Measurements from ENCODE around the gene EGFL8.
A peak's percentile ranks its signal among the peaks of the same experiment; 100 is the strongest.
"Not testable (repeated sequence)": the region's sequence is repeated elsewhere in the genome, so short reads cannot be mapped to it uniquely, and the experiment has no call there.

The EGFL8 gene

DNA sequence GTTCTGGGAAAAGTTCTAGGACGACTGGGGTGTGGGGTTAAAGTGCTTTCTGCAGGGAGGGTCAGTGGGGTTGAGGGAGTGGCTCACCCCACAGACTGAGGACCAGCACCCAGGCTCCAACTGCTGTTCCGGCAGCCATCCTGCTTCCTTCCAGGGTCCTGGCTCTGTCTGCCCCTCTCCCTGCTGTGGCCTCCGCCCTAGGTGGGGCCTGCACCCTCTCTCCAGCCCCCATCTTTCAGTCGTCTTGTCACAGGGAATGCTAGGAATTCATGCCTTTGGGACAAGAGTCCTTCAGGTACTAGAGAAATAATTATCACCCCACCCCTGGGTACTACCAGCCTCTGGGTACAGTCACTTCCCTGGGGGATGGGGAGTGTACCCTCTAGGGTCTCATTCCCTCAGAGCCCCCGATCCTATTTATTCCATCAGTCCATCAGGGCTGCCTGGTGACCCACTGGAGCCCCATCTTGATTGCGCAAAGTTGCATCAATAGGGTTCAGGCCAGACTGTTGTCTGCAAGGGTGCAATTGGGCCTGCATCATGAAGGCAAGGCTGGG lies 19.8 kb downstream of the EGFL8 start, which contains the start of gene AGER:
AGER (minus strand) TSS at position 170 of the 557 bp plus-strand sequence; CDS start at position 139, 31 bp downstream.
- no CpG with 5 or more reads among the region's 6 CpGs for WGBS (ENCODE audit: insufficient coverage, insufficient read length)
- DNase-seq (ENCODE audit: low read depth, low spot score) = no peak
- Histone ChIP-seq H3K27ac (ENCODE audit: low read length) (no peak within 1 kb of the TSS), H3K9me3 (ENCODE audit: control insufficient read depth, insufficient read depth, low read length) (no peaks in the 10 kb centered on the region), H3K4me1 (ENCODE audit: control insufficient read depth, insufficient read depth, low read length) (peaks cover 4% of the 10 kb centered on the region), H3K27me3 (ENCODE audit: control insufficient read depth, insufficient read depth, low read length) (no peaks in the 10 kb centered on the region), H3K4me3 (ENCODE audit: low read length) (no peak within 1 kb of the TSS), H3K36me3 (ENCODE audit: control insufficient read depth, insufficient read depth, low read length) (peaks cover 22% of the 10 kb centered on the region)

DNA sequence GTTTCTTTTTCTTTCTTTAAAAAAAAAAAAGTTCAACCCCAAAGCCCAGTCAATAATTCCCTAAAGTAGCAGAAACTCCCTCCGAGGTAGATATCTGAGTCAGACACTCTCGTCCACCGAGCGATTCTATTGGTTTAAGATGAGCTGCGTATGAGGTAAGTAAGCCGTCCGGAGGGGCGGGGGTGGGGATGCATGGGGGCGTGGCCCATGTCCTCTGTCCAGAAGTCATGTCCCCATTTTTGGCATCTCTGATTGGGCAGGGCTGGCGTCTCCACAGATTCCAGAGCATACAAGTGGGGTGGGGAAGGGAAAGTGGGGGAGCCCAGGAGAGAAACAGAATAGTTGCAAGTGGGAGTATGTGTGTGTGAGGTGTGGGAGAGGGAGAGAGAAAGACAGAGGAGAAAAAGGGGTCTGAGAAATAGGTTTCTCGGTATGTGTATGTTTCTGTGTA lies 21.3 kb downstream of the EGFL8 start:
- not testable (repeated sequence) for H3K4me1 ChIP-seq (ENCODE audit: control insufficient read depth, insufficient read depth, low read length); DNase-seq (ENCODE audit: low read depth, low spot score); H3K27me3 ChIP-seq (ENCODE audit: control insufficient read depth, insufficient read depth, low read length); H3K4me3 ChIP-seq (ENCODE audit: low read length); H3K9me3 ChIP-seq (ENCODE audit: control insufficient read depth, insufficient read depth, low read length); H3K27ac ChIP-seq (ENCODE audit: low read length)
- peaks cover 22% of the 10 kb centered on the region for H3K36me3 ChIP-seq (ENCODE audit: control insufficient read depth, insufficient read depth, low read length)
- WGBS (ENCODE audit: insufficient coverage, insufficient read length) = no CpG with 5 or more reads among the region's 11 CpGs

DNA sequence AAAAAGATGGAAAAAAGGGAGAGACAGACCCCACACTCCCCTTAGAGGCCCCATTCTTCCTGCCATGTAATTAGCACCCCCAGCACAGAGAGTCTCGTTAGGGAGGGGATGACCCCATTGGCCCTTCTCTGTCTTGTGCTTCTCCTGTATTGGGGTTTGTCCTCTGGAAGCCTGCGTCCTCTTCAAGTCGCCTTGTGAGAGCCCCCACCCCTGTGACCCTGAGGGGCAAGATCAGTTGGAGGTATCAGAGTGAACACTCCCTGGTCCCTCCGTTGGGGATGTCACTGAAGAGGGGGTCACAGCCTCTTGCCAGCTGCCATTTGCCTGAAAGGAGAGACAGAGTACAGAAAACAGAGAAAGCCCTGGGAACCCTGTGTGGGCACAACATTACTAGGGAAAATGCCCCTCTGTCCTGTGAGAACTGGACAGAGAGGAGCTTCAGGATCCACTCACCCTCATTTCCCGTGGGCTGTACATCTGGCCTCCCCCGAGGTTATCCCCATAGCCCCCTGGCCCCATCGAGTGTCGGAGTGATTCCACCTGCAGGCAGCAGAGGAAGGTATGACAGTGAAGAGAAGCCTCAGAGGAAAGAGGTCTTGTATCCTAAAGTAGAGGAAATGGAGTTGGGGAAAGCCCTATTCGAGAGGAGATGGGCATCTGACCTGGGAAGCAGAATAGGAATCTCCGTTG lies 21.9 kb downstream of the EGFL8 start:
- not testable (repeated sequence) for H3K27ac ChIP-seq (ENCODE audit: low read length); H3K27me3 ChIP-seq (ENCODE audit: control insufficient read depth, insufficient read depth, low read length); H3K4me1 ChIP-seq (ENCODE audit: control insufficient read depth, insufficient read depth, low read length); H3K9me3 ChIP-seq (ENCODE audit: control insufficient read depth, insufficient read depth, low read length); H3K4me3 ChIP-seq (ENCODE audit: low read length); DNase-seq (ENCODE audit: low read depth, low spot score)
- H3K36me3 ChIP-seq (ENCODE audit: control insufficient read depth, insufficient read depth, low read length) = peaks cover 19% of the 10 kb centered on the region
- WGBS (ENCODE audit: insufficient coverage, insufficient read length) = no CpG with 5 or more reads among the region's 10 CpGs

DNA sequence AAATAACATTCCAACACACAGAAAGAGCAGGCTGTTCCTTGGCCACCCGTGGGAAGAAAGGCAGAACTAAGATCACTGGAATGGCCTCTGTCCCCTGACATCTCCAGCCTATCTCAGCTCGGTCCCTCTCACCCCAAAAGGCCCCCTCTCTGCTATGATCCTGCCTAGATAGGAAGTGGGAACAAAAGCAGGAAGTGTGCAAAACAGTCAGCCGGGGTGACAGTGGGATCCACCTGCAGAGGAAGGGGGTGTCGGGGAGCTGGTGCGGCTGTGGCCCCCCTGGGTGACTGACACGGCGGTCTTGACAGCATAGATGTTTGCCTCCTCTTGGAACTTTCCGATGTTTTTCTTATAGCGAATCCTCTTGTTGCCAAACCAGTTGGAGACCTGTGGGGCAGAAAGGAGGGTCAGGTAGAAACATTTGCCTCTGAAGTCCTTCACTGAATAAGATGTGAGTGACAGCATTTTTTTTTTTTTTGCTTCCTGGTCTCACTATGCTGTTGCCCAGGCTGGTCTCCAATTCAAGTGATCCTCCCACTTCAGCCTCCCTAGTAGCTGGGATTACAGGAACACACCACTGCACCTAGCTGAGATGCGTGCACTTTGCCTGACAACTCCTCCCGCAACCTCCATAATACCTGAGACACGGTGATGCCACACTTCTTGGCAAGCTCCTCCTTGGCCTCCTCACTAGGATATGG lies 22.8 kb downstream of the EGFL8 start:
- Histone ChIP-seq H3K27ac (ENCODE audit: low read length) (no peak overlapping the region), H3K4me3 (ENCODE audit: low read length) (no peak overlapping the region), H3K9me3 (ENCODE audit: control insufficient read depth, insufficient read depth, low read length) (no peaks in the 10 kb centered on the region), H3K36me3 (ENCODE audit: control insufficient read depth, insufficient read depth, low read length) (peaks cover 17% of the 10 kb centered on the region), H3K27me3 (ENCODE audit: control insufficient read depth, insufficient read depth, low read length) (no peaks in the 10 kb centered on the region), H3K4me1 (ENCODE audit: control insufficient read depth, insufficient read depth, low read length) (peaks cover 10% of the 10 kb centered on the region)
- WGBS (ENCODE audit: insufficient coverage, insufficient read length) = no CpG with 5 or more reads among the region's 12 CpGs
- no peak for DNase-seq (ENCODE audit: low read depth, low spot score)

DNA sequence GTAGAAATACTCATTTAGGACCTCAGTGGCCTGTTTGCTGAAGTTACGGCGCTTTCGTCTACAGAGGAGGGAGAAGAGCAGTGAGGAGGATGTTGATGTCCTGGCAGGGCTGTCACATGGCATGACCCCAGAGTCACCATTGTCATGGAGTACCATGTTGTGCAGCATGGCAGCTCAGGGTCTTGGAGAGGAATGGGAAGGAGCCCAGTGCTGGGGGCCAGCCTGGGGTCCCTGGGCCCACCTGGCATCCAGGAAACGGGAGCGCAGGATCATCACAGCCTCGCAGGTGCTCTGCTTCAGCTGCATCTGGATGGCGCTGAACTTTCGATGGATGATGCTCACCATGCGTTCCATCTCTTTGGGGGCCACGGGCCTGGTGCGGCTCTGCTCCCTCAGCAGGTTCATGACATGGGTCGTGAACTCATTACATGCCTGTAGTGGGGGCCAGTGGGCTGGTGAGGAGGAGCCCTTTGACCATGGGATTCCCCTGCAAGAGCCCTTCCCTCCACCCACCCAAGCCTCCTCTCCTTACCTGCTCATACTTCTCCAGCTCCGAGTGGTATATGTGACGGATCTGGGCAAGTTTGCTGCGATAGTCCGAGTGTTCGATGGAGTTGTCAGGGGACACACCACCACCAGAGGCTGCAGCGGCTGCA lies 23.5 kb downstream of the EGFL8 start:
- Histone ChIP-seq H3K36me3 (ENCODE audit: control insufficient read depth, insufficient read depth, low read length) (peaks cover 17% of the 10 kb centered on the region), H3K4me1 (ENCODE audit: control insufficient read depth, insufficient read depth, low read length) (peaks cover 11% of the 10 kb centered on the region)
- not testable (repeated sequence) for H3K27ac ChIP-seq (ENCODE audit: low read length); DNase-seq (ENCODE audit: low read depth, low spot score); H3K4me3 ChIP-seq (ENCODE audit: low read length); H3K27me3 ChIP-seq (ENCODE audit: control insufficient read depth, insufficient read depth, low read length); H3K9me3 ChIP-seq (ENCODE audit: control insufficient read depth, insufficient read depth, low read length)
- no CpG with 5 or more reads among the region's 18 CpGs for WGBS (ENCODE audit: insufficient coverage, insufficient read length)

DNA sequence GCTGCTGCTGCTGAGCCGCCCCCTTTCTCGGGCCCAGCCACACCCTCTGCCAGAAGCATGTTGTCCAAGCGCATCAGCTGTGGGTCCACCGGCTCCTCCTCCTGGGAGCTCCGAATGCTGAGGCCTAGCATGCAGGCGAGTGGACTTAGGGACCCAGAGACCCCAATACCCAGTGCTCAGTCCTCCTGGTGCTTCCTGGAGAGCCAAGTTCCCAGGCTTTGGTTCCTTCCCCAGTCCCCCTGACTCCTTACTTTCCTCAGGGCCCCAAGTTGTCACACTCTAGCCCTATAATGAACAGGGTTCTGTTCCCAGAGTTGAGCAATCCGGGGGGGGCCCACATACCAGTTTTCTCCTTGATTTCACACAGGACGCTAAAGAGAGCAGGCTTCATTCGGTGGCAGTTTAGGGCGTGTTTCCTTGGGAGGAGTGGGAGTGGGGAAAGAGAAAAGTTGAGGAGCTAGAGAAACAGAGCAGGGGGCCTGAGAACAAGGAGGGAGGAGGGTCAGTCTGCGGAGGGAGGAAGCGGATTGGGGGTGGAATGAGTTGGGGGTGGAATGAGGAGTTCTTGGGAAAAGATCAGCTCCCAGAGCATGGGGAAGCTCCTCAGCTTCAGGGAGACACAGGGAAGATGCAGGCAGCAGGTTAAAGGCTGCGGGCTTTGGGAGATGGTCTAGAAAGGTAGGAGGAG lies 24.1 kb downstream of the EGFL8 start:
- Histone ChIP-seq H3K4me1 (ENCODE audit: control insufficient read depth, insufficient read depth, low read length) (peaks cover 11% of the 10 kb centered on the region), H3K27me3 (ENCODE audit: control insufficient read depth, insufficient read depth, low read length) (no peaks in the 10 kb centered on the region), H3K27ac (ENCODE audit: low read length) (no peak overlapping the region), H3K9me3 (ENCODE audit: control insufficient read depth, insufficient read depth, low read length) (no peaks in the 10 kb centered on the region), H3K4me3 (ENCODE audit: low read length) (peak overlapping the region; percentile 45; the same call in 1 of the 2 replicates), H3K36me3 (ENCODE audit: control insufficient read depth, insufficient read depth, low read length) (peaks cover 14% of the 10 kb centered on the region; the same call in 1 of the 2 replicates)
- DNase-seq (ENCODE audit: low read depth, low spot score) = no peak
- WGBS (ENCODE audit: insufficient coverage, insufficient read length) = no CpG with 5 or more reads among the region's 13 CpGs

DNA sequence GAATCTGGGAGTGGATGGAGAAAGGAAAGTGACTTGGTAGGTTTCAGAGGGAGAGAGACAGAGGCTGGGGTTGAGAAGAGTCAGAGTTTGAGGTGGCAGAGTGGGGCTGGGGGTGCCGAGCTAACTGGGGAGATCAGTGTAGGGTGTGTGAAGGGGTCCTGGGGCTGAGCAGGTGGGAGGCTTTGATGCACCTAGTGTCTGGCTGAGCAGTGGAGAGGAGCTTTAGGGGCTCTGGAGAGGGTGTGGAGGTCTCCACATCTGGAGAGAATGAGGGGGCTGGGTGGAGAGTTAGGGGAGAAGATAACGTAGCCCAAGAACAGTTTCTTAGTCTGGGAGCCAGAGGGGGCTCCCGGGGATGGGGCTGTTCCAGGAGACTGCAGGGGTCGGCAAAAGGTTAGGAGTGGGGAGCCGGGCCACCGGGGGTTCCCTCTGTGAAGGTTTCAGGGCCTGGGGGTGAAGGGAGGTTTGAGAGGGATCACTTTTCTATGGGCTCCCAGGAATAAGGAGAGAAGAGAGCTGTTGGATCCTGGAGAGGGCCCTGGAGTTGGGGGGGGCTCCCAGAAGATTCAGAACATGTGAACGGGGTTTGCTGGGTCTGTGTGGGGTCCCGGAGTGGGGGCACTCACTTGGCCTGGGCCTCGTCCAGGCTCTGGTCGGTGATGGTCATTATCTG lies 24.8 kb downstream of the EGFL8 start:
- no peak for DNase-seq (ENCODE audit: low read depth, low spot score)
- no CpG with 5 or more reads among the region's 10 CpGs for WGBS (ENCODE audit: insufficient coverage, insufficient read length)
- Histone ChIP-seq H3K27me3 (ENCODE audit: control insufficient read depth, insufficient read depth, low read length) (no peaks in the 10 kb centered on the region), H3K4me1 (ENCODE audit: control insufficient read depth, insufficient read depth, low read length) (peaks cover 9% of the 10 kb centered on the region), H3K9me3 (ENCODE audit: control insufficient read depth, insufficient read depth, low read length) (no peaks in the 10 kb centered on the region), H3K4me3 (ENCODE audit: low read length) (peak overlapping the region; percentile 45; the same call in 1 of the 2 replicates), H3K36me3 (ENCODE audit: control insufficient read depth, insufficient read depth, low read length) (peaks cover 14% of the 10 kb centered on the region; the same call in 1 of the 2 replicates), H3K27ac (ENCODE audit: low read length) (no peak overlapping the region)

DNA sequence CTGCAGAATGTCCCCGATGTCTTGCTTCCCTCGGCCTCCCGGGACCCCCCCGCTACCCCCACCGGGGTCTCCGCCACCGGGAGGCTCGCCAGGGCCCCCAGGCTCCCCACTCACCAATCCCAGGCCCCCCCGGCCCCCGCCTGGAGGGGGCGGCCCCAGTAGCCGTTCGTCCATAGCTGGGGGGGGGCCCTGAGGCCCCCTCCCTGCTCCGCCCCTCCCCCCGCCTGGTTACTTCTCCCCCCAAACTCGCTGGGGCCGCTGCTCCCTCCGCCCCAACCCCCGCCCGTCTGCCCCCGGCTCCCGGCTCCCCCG lies 25.3 kb downstream of the EGFL8 start:
- Histone ChIP-seq H3K36me3 (ENCODE audit: control insufficient read depth, insufficient read depth, low read length) (peaks cover 14% of the 10 kb centered on the region; the same call in 1 of the 2 replicates), H3K27me3 (ENCODE audit: control insufficient read depth, insufficient read depth, low read length) (no peaks in the 10 kb centered on the region), H3K4me3 (ENCODE audit: low read length) (peak overlapping the region; percentile 45; the same call in 1 of the 2 replicates), H3K27ac (ENCODE audit: low read length) (no peak overlapping the region), H3K9me3 (ENCODE audit: control insufficient read depth, insufficient read depth, low read length) (no peaks in the 10 kb centered on the region), H3K4me1 (ENCODE audit: control insufficient read depth, insufficient read depth, low read length) (peaks cover 9% of the 10 kb centered on the region)
- no CpG with 5 or more reads among the region's 23 CpGs for WGBS (ENCODE audit: insufficient coverage, insufficient read length)
- DNase-seq (ENCODE audit: low read depth, low spot score) = no peak

DNA sequence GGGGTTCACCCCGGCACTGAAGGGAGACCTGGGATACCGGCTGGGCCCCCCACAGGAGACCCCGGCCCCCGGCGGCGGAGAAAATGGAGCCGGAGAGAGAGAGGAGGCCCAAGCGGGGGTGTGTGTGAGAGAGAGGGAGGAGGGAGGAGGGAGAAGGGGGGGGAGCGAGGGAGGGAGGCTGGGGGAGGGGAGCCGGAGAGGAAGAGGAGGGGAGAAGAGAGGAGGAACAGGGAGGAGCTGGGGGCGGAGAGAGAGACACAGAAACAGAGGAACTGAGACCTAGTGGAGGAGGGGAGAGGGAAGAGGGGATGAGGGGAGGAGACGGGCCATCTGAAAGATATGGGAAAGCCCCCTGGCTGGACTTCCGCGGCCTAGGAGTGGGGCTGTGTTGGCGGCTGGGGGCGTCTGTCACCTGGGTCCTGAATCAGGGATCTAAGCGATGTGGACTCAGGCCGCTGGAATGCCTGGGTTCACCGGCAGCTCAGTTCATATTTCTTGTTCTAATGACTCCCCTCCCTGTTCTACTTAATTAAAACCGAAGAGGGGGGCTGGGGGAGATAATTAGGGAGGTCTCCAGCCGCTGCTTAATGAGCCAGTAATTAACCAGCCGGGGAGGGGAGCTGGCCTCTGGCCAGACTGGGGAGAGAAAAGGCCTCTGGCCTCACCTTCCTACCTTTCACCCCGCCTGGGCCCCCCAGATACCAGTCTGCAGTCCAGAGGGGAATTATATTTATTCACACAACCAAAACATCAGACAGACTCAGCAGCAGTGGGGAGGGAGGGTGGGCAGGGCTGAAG lies 25.9 kb downstream of the EGFL8 start, which contains the start of gene PBX2:
PBX2 (minus strand) TSS at position 149 of the 798 bp plus-strand sequence. CDS start 287 bp downstream, outside the sequence.
- no peaks in the 10 kb centered on the region for H3K9me3 ChIP-seq (ENCODE audit: control insufficient read depth, insufficient read depth, low read length)
- H3K4me3 ChIP-seq (ENCODE audit: low read length) = peak within 1 kb of the TSS; percentile 45; the same call in 1 of the 2 replicates
- no peak for DNase-seq (ENCODE audit: low read depth, low spot score)
- H3K4me1 ChIP-seq (ENCODE audit: control insufficient read depth, insufficient read depth, low read length) = peaks cover 10% of the 10 kb centered on the region
- H3K36me3 ChIP-seq (ENCODE audit: control insufficient read depth, insufficient read depth, low read length) = peaks cover 14% of the 10 kb centered on the region; the same call in 1 of the 2 replicates
- no peaks in the 10 kb centered on the region for H3K27me3 ChIP-seq (ENCODE audit: control insufficient read depth, insufficient read depth, low read length)
- H3K27ac ChIP-seq (ENCODE audit: low read length) = no peak within 1 kb of the TSS
- WGBS (ENCODE audit: insufficient coverage, insufficient read length) = no CpG with 5 or more reads among the region's 23 CpGs
